HL-60/S4 (cell line): ENCODE data around the gene ADGRA1.

Experiments used
- in situ Hi-C: fragments of 300-500 bp; cut with MboI; formaldehyde crosslinking; loops from 2 replicates; pipeline ENCODE4 v1.14.3; 2022; ENCODE audit warnings: low sequenced_read_pairs

The ADGRA1 gene

GRCh38 chr10:133094286-133094685, 6.6 kb downstream of the ADGRA1 start:
- in situ Hi-C loops: no loop called here

- in situ Hi-C loops: no loop called here
Measured at GRCh38 chr10:133094866-133095265, 7.1 kb downstream of the ADGRA1 start.

- in situ Hi-C loops: no loop called here
Measured at GRCh38 chr10:133095586-133095985, 7.9 kb downstream of the ADGRA1 start.

- in situ Hi-C loops: no loop called here
Measured at GRCh38 chr10:133096616-133097269, 9.0 kb downstream of the ADGRA1 start.

- in situ Hi-C loops: no loop called here
Measured at GRCh38 chr10:133097418-133097817, 9.7 kb downstream of the ADGRA1 start.

GRCh38 chr10:133097961-133098360, 10.2 kb downstream of the ADGRA1 start:
- in situ Hi-C loops: no loop called here

- in situ Hi-C loops: no loop called here
Measured at GRCh38 chr10:133098426-133099124, 10.9 kb downstream of the ADGRA1 start.

- in situ Hi-C loops: no loop called here
Measured at GRCh38 chr10:133099571-133099970, 11.8 kb downstream of the ADGRA1 start.

- in situ Hi-C loops: no loop called here
Measured at GRCh38 chr10:133100186-133100585, 12.5 kb downstream of the ADGRA1 start.

- in situ Hi-C loops: no loop called here
Measured at GRCh38 chr10:133100706-133101415, 13.1 kb downstream of the ADGRA1 start.

- in situ Hi-C loops: no loop called here
Measured at GRCh38 chr10:133101416-133101810, 13.7 kb downstream of the ADGRA1 start.

- in situ Hi-C loops: no loop called here
Measured at GRCh38 chr10:133102415-133103095, 14.8 kb downstream of the ADGRA1 start.

GRCh38 chr10:133103311-133103910, 15.7 kb downstream of the ADGRA1 start:
- in situ Hi-C loops: no loop called here

GRCh38 chr10:133104068-133104962, 16.6 kb downstream of the ADGRA1 start:
- in situ Hi-C loops: no loop called here

- in situ Hi-C loops: no loop called here
Measured at GRCh38 chr10:133104963-133105640, 17.4 kb downstream of the ADGRA1 start.

GRCh38 chr10:133105686-133106390, 18.1 kb downstream of the ADGRA1 start:
- in situ Hi-C loops: no loop called here

GRCh38 chr10:133106516-133106915, 18.8 kb downstream of the ADGRA1 start:
- in situ Hi-C loops: no loop called here

- in situ Hi-C loops: no loop called here
Measured at GRCh38 chr10:133107442-133107841, 19.7 kb downstream of the ADGRA1 start.

- in situ Hi-C loops: no loop called here
Measured at GRCh38 chr10:133109711-133110110, 22.0 kb downstream of the ADGRA1 start.
